SU-DHL-6 (cell line): Measurements from ENCODE around the gene CDC42EP1.

ENCODE experiments used
- CTCF ChIP-seq: fragments of 200-600 bp; sonication (generic); IDR thresholded peaks from one replicate; pipeline ENCODE4 v1.5.1; 2017; ENCODE audit warnings: antibody characterized with exemption, mild to moderate bottlenecking, low read length, moderate library complexity; ENCODE audit not compliant: insufficient read depth, poor library complexity, severe bottlenecking
- EZH2phosphoT487 ChIP-seq: fragments of 200-600 bp; sonication (generic), shearing (Covaris generic); conservative IDR thresholded peaks from 2 replicates; pipeline ENCODE4 v1.6.1; 2018; ENCODE audit warnings: mild to moderate bottlenecking, antibody characterized with exemption, low read length, moderate library complexity, mixed read lengths

GRCh38 chr22:37561212-37562048 lies 1.1 kb downstream of the CDC42EP1 start:
- peak; percentile 48 for TF ChIP-seq CTCF
- TF ChIP-seq EZH2phosphoT487: no peak
